HFFc6 (cell line): Measurements from ENCODE around the gene PPM1A. TPM values are rescaled to one million over a fixed set of nuclear protein-coding genes. Genes with fewer than 3 reads are reported as not detected.
A peak's percentile ranks its signal among the peaks of the same experiment; 100 is the strongest.

ENCODE experiments used
- DNase-seq: peaks from one replicate; pipeline ENCODE4 v3.0.0-alpha.2; 2018
- H3K27ac Mint-ChIP-seq: 2 replicates; pipeline ENCODE4 v1.8.0; 2020; ENCODE audit warnings: mild to moderate bottlenecking, mixed read lengths
- H3K27me3 Mint-ChIP-seq: 2 replicates; pipeline ENCODE4 v1.8.0; 2021; ENCODE audit warnings: mild to moderate bottlenecking, moderate library complexity, mixed read lengths; ENCODE audit not compliant: insufficient read depth
- H3K36me3 Mint-ChIP-seq: 2 replicates; pipeline ENCODE4 v1.8.0; 2021; ENCODE audit warnings: low read depth, mixed read lengths
- H3K4me1 Mint-ChIP-seq: 2 replicates; pipeline ENCODE4 v1.8.0; 2020; ENCODE audit warnings: low read depth, mixed read lengths
- H3K4me3 Mint-ChIP-seq: 2 replicates; pipeline ENCODE4 v1.8.0; 2020; ENCODE audit warnings: mild to moderate bottlenecking, moderate library complexity, mixed read lengths
- H3K9me3 Mint-ChIP-seq: 2 replicates; pipeline ENCODE4 v1.8.0; 2020; ENCODE audit warnings: mild to moderate bottlenecking, mixed read lengths
- CTCF ChIP-seq: fragments of 200-600 bp; sonication (generic); IDR thresholded peaks from 2 replicates; pipeline ENCODE4 v1.5.0; 2021; ENCODE audit warnings: antibody characterized with exemption, mild to moderate bottlenecking
- total RNA-seq, 6 experiments: library from RNA; stranded (reverse); fragmentation: NEBNext Ultra II Directional; extraction: Animal tissue kit (Norgen Biotek cat#: 25700); gene quantifications; 2 replicates in 1 of 6; 3 replicates in 5 of 6; pipeline ENCODE4 v1.2.3, GENCODE V29; 2021

Gene PPM1A
- total RNA-seq, 6 experiments from 2014 or later: 35.2 to 38.0 (median 36.5) TPM

- TF ChIP-seq CTCF: no peak
- H3K27ac Mint-ChIP-seq: no peak overlapping the region
- H3K27me3 Mint-ChIP-seq: no peaks in the 10 kb centered on the region
- peaks cover 37% of the 10 kb centered on the region for H3K4me1 Mint-ChIP-seq
- H3K4me3 Mint-ChIP-seq: no peak overlapping the region
- H3K9me3 Mint-ChIP-seq: no peaks in the 10 kb centered on the region
- no peak for DNase-seq
- no peaks in the 10 kb centered on the region for H3K36me3 Mint-ChIP-seq
These were observed 4.6 kb downstream of the PPM1A start for GRCh38 chr14:60253649-60254048.

GRCh38 chr14:60254176-60254575 lies 5.2 kb downstream of the PPM1A start:
- TF ChIP-seq CTCF: no peak
- no peak overlapping the region for H3K4me3 Mint-ChIP-seq
- H3K36me3 Mint-ChIP-seq: no peaks in the 10 kb centered on the region
- no peaks in the 10 kb centered on the region for H3K27me3 Mint-ChIP-seq
- peaks cover 42% of the 10 kb centered on the region for H3K4me1 Mint-ChIP-seq
- H3K9me3 Mint-ChIP-seq: no peaks in the 10 kb centered on the region
- DNase-seq: no peak
- H3K27ac Mint-ChIP-seq: no peak overlapping the region

- Mint-ChIP-seq H3K4me3 (no peak overlapping the region), H3K27ac (no peak overlapping the region), H3K36me3 (no peaks in the 10 kb centered on the region), H3K9me3 (no peaks in the 10 kb centered on the region), H3K27me3 (no peaks in the 10 kb centered on the region), H3K4me1 (peaks cover 18% of the 10 kb centered on the region)
- no peak for DNase-seq
- no peak for TF ChIP-seq CTCF
These were observed 8.8 kb downstream of the PPM1A start for GRCh38 chr14:60257865-60258264.

- Mint-ChIP-seq H3K9me3 (0 out of 2 replicates have a peak, but pooled peaks cover 4% of the 10 kb centered on the region), H3K4me1 (no peaks in the 10 kb centered on the region; the same call in 1 of the 2 replicates), H3K27me3 (no peaks in the 10 kb centered on the region; the same call in 1 of the 2 replicates)
These were observed 16.1 kb downstream of the PPM1A start for GRCh38 chr14:60265163-60265562.

GRCh38 chr14:60266021-60266937 lies 17.3 kb downstream of the PPM1A start:
- Mint-ChIP-seq H3K4me1 (peaks cover 5% of the 10 kb centered on the region), H3K27me3 (no peaks in the 10 kb centered on the region; the same call in 1 of the 2 replicates), H3K9me3 (0 out of 2 replicates have a peak, but pooled peaks cover 4% of the 10 kb centered on the region), H3K27ac (no peak overlapping the region), H3K36me3 (peaks cover 13% of the 10 kb centered on the region; the same call in 1 of the 2 replicates), H3K4me3 (no peak overlapping the region)
- DNase-seq: peak; percentile 11
- peak; percentile 80 for TF ChIP-seq CTCF

More at GRCh38 chr14:60265163-60265562, 16.1 kb downstream of the PPM1A start:
- H3K27ac Mint-ChIP-seq: no peak overlapping the region
- H3K36me3 Mint-ChIP-seq: peaks cover 8% of the 10 kb centered on the region; the same call in 1 of the 2 replicates
- no peak overlapping the region for H3K4me3 Mint-ChIP-seq
- no peak for DNase-seq
- no peak for TF ChIP-seq CTCF
